Measurements from ENCODE around the gene DKK2. TPM values are rescaled to one million over a fixed set of nuclear protein-coding genes. Genes with fewer than 3 reads are reported as not detected.
"Not testable (repeated sequence)": the region's sequence is repeated elsewhere in the genome, so short reads cannot be mapped to it uniquely, and the experiment has no call there.

The DKK2 gene
- total and polyA plus RNA-seq, 2 donors = 0.85 to 0.91 TPM

DNA sequence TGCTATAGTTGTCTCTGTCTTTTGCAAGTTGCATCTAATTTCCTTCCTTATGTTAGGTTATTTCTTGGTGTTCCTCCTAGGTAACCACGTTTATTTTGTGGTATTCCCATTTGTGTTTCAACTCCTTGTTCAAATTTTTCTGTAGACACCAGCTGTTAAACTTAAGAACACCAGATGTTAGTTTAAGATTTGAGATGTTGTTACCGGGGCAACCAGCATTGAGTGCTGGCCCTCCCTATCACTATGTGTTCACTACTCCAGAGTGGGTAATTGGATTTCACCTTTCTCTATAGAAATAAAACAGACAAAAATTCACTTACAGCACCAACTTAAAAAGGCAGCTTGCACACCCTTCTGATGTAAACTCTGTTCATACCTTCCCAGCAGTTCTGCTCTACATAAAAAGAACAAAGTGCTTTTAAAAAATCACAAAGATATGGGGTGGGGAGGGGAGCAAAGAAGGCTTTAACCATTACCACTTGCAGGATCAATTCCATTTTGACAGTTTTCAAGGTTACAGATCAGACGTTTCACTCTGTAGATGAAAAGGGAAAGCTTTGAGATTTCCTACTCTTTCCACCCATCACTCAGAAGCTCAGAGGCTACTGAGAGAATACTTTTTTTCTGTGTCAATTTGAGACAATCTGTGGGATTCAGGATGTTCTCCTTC lies 82.9 kb downstream of the DKK2 start:
- DNase-seq (ENCODE audit: low read depth in 6 of 9, low spot score in 9 of 9) = no peak
- no peak overlapping the region for H3K27ac ChIP-seq (ENCODE audit: low read depth in 1 of 2, low read length in 1 of 2)
- no peaks in the 10 kb centered on the region for H3K9me3 ChIP-seq (ENCODE audit: control insufficient read depth in 2 of 2, insufficient read depth in 1 of 2, low read length in 1 of 2)
- no peak overlapping the region for H3K4me3 ChIP-seq (ENCODE audit: low read length in 2 of 2)
- no peaks in the 10 kb centered on the region for H3K27me3 ChIP-seq (ENCODE audit: control insufficient read depth in 2 of 2, insufficient read depth in 1 of 2, low read length in 1 of 2)
- WGBS = 66% methylated on average over 3 of the region's 3 CpGs
- no peaks in the 10 kb centered on the region for H3K36me3 ChIP-seq (ENCODE audit: control insufficient read depth in 2 of 2, insufficient read depth in 2 of 2, low read length in 1 of 2)
- no peaks in the 10 kb centered on the region for H3K4me1 ChIP-seq (ENCODE audit: control insufficient read depth in 2 of 2, insufficient read depth in 2 of 2, low read length in 2 of 2)

DNA sequence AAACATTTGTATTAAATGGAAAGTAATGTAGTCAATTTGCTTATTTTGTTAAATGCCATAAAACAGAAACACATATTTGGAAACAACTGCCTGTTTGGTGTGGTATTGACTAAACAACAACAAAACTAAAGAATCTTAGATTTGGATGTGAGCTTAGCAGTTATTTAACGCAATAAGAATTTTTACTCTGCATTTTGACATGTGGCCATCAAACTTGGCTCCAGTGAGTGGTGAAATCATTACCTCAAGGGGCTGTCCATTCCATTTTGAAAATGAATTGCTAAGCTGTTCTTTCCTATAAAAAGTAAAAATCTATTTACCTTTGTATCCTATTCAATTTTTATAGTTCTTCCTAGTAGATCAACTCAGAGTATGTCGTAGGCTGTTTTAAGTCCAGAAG lies 84.2 kb downstream of the DKK2 start:
- H3K27ac ChIP-seq (ENCODE audit: low read depth in 1 of 2, low read length in 1 of 2) = no peak overlapping the region
- no peak overlapping the region for H3K4me3 ChIP-seq (ENCODE audit: low read length in 2 of 2)
- H3K36me3 ChIP-seq (ENCODE audit: control insufficient read depth in 2 of 2, insufficient read depth in 2 of 2, low read length in 1 of 2) = no peaks in the 10 kb centered on the region
- no peaks in the 10 kb centered on the region for H3K27me3 ChIP-seq (ENCODE audit: control insufficient read depth in 2 of 2, insufficient read depth in 1 of 2, low read length in 1 of 2)
- 97% methylated on average over 2 of the region's 2 CpGs for WGBS
- H3K9me3 ChIP-seq (ENCODE audit: control insufficient read depth in 2 of 2, insufficient read depth in 1 of 2, low read length in 1 of 2) = no peaks in the 10 kb centered on the region
- DNase-seq (ENCODE audit: low read depth in 6 of 9, low spot score in 9 of 9) = no peak
- H3K4me1 ChIP-seq (ENCODE audit: control insufficient read depth in 2 of 2, insufficient read depth in 2 of 2, low read length in 2 of 2) = no peaks in the 10 kb centered on the region

DNA sequence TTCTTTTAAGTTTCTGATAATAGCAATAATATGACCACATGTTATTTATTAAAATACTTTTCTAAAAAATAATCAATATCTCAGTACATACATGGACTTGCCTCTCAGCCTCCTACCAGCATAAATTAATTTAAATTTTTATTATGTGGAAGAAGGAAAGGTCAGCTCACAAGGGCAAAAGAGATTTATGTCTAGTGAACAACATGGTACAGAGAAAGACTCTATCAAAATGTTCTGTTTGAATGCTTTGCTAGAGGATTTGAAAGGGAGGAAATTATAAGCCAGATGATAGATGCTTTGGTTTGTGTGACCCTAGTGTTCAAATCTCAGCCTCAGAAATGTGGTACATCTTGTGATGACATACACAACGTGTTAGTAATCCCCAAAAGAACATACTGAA lies 94.3 kb downstream of the DKK2 start:
- H3K9me3 ChIP-seq (ENCODE audit: control insufficient read depth in 2 of 2, insufficient read depth in 1 of 2, low read length in 1 of 2) = no peaks in the 10 kb centered on the region
- H3K4me3 ChIP-seq (ENCODE audit: low read length in 2 of 2) = no peak overlapping the region
- H3K4me1 ChIP-seq (ENCODE audit: control insufficient read depth in 2 of 2, insufficient read depth in 2 of 2, low read length in 2 of 2) = no peaks in the 10 kb centered on the region
- H3K36me3 ChIP-seq (ENCODE audit: control insufficient read depth in 2 of 2, insufficient read depth in 2 of 2, low read length in 1 of 2) = no peaks in the 10 kb centered on the region
- WGBS = 69% methylated on average over 1 of the region's 1 CpG
- H3K27me3 ChIP-seq (ENCODE audit: control insufficient read depth in 2 of 2, insufficient read depth in 1 of 2, low read length in 1 of 2) = no peaks in the 10 kb centered on the region
- DNase-seq (ENCODE audit: low read depth in 6 of 9, low spot score in 9 of 9) = no peak
- H3K27ac ChIP-seq (ENCODE audit: low read depth in 1 of 2, low read length in 1 of 2) = no peak overlapping the region

GRCh38 chr4:106930522-106930921 lies 105.6 kb downstream of the DKK2 start:
- Histone ChIP-seq H3K27me3 (ENCODE audit: control insufficient read depth in 2 of 2, insufficient read depth in 1 of 2, low read length in 1 of 2) (no peaks in the 10 kb centered on the region), H3K36me3 (ENCODE audit: control insufficient read depth in 2 of 2, insufficient read depth in 2 of 2, low read length in 1 of 2) (no peaks in the 10 kb centered on the region), H3K27ac (ENCODE audit: low read depth in 1 of 2, low read length in 1 of 2) (no peak overlapping the region), H3K4me1 (ENCODE audit: control insufficient read depth in 2 of 2, insufficient read depth in 2 of 2, low read length in 2 of 2) (no peaks in the 10 kb centered on the region), H3K9me3 (ENCODE audit: control insufficient read depth in 2 of 2, insufficient read depth in 1 of 2, low read length in 1 of 2) (no peaks in the 10 kb centered on the region), H3K4me3 (ENCODE audit: low read length in 2 of 2) (no peak overlapping the region)
- no peak for DNase-seq (ENCODE audit: low read depth in 6 of 9, low spot score in 9 of 9)
- WGBS = 91% methylated on average over 6 of the region's 6 CpGs

DNA sequence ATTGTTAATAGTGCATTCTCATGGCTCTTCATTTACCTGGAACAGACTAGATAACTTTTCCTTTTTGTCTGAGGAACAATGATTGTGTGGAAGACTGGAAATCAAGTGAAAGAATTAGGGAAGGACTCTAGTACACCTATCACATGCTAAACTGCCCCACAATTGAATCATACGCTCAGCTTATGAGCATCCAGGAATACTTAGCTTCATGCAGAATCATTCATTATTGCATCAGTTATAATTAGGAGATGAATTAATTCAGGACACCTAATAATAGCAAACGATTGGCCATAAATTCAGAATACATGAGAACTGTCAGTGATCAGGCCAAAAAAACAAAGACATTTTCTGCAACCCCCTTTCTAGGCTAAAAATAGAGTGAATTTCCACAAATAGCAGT lies 106.9 kb downstream of the DKK2 start:
- 98% methylated on average over 2 of the region's 2 CpGs for WGBS
- Histone ChIP-seq H3K4me1 (ENCODE audit: control insufficient read depth in 2 of 2, insufficient read depth in 2 of 2, low read length in 2 of 2) (no peaks in the 10 kb centered on the region), H3K27me3 (ENCODE audit: control insufficient read depth in 2 of 2, insufficient read depth in 1 of 2, low read length in 1 of 2) (no peaks in the 10 kb centered on the region)

DNA sequence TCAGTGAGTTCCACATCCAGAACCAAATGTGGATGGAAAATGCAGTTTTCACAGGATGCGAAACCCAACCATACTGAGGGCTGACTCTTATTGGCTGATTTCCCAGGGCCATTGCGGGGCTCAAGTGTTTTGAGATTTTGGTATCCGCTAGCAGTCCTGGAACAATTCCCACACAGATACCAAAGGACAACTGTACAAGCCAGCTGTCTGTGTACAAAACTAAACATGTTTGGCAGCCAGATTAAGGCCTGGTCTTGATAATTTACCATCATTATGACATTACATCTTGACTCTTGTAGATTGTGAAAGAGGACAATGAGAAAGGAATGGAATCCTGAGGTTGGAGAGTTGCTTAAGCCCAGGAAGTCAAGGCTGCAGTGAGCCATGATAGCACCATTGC lies 121.9 kb downstream of the DKK2 start:
- H3K27me3 ChIP-seq (ENCODE audit: control insufficient read depth in 2 of 2, insufficient read depth in 1 of 2, low read length in 1 of 2) = no peaks in the 10 kb centered on the region
- no peak for DNase-seq (ENCODE audit: low read depth in 6 of 9, low spot score in 9 of 9)
- H3K4me3 ChIP-seq (ENCODE audit: low read length in 2 of 2) = no peak overlapping the region
- peaks cover 0 to 2% of the 10 kb centered on the region in 2 donors for H3K9me3 ChIP-seq (ENCODE audit: control insufficient read depth in 2 of 2, insufficient read depth in 1 of 2, low read length in 1 of 2)
- no peak overlapping the region for H3K27ac ChIP-seq (ENCODE audit: low read depth in 1 of 2, low read length in 1 of 2)
- H3K36me3 ChIP-seq (ENCODE audit: control insufficient read depth in 2 of 2, insufficient read depth in 2 of 2, low read length in 1 of 2) = no peaks in the 10 kb centered on the region
- H3K4me1 ChIP-seq (ENCODE audit: control insufficient read depth in 2 of 2, insufficient read depth in 2 of 2, low read length in 2 of 2) = no peaks in the 10 kb centered on the region
- 94% methylated on average over 3 of the region's 3 CpGs for WGBS

More for the DNA sequence above, 106.9 kb downstream of the DKK2 start:
- no peaks in the 10 kb centered on the region for H3K9me3 ChIP-seq (ENCODE audit: control insufficient read depth in 2 of 2, insufficient read depth in 1 of 2, low read length in 1 of 2)
- no peak overlapping the region for H3K4me3 ChIP-seq (ENCODE audit: low read length in 2 of 2)
- H3K27ac ChIP-seq (ENCODE audit: low read depth in 1 of 2, low read length in 1 of 2) = no peak overlapping the region
- H3K36me3 ChIP-seq (ENCODE audit: control insufficient read depth in 2 of 2, insufficient read depth in 2 of 2, low read length in 1 of 2) = no peaks in the 10 kb centered on the region
- DNase-seq (ENCODE audit: low read depth in 6 of 9, low spot score in 9 of 9) = no peak

DNA sequence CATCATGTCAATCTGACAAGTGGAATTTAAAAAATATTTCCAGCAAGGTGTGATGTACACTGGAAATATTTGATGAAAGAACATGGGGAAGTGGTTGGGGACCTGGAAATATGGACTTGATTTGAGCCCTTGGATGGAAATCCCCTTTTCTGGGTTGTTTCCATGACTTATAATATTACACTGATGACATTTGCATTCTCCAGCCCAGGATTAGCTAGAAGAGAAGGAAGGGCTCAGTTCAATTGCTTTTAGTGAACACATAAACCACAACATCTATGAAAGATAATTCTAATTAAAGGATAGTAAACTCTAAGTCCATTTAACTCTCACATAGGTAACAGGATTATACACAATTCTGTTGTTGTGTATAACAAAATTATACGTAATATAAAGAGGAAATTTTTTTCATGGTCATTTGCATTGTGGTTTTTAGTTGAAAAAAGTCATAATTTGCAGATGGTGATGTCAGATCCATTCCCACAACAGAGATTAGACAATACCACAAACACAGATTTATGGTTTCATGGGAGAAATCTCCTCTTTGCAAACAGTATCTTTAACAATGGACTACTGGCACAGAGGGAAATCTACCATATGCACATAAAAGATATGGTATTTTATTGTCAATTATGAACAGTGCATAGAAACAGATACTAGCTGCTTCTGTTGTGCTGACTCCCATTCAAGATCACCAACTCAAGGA lies 126.5 kb downstream of the DKK2 start:
- Histone ChIP-seq H3K4me1 (ENCODE audit: control insufficient read depth in 2 of 2, insufficient read depth in 2 of 2, low read length in 2 of 2) (no peaks in the 10 kb centered on the region), H3K4me3 (ENCODE audit: low read length in 2 of 2) (no peak overlapping the region), H3K27me3 (ENCODE audit: control insufficient read depth in 2 of 2, insufficient read depth in 1 of 2, low read length in 1 of 2) (no peaks in the 10 kb centered on the region), H3K36me3 (ENCODE audit: control insufficient read depth in 2 of 2, insufficient read depth in 2 of 2, low read length in 1 of 2) (no peaks in the 10 kb centered on the region), H3K27ac (ENCODE audit: low read depth in 1 of 2, low read length in 1 of 2) (no peak overlapping the region), H3K9me3 (ENCODE audit: control insufficient read depth in 2 of 2, insufficient read depth in 1 of 2, low read length in 1 of 2) (no peaks in the 10 kb centered on the region)
- no peak for DNase-seq (ENCODE audit: low read depth in 6 of 9, low spot score in 9 of 9)
- 75% methylated on average over 1 of the region's 1 CpG for WGBS

GRCh38 chr4:106908049-106908448 lies 128.1 kb downstream of the DKK2 start:
- not testable (repeated sequence) for DNase-seq (ENCODE audit: low read depth in 6 of 9, low spot score in 9 of 9); H3K36me3 ChIP-seq (ENCODE audit: control insufficient read depth in 2 of 2, insufficient read depth in 2 of 2, low read length in 1 of 2); H3K4me3 ChIP-seq (ENCODE audit: low read length in 2 of 2); H3K9me3 ChIP-seq (ENCODE audit: control insufficient read depth in 2 of 2, insufficient read depth in 1 of 2, low read length in 1 of 2); H3K4me1 ChIP-seq (ENCODE audit: control insufficient read depth in 2 of 2, insufficient read depth in 2 of 2, low read length in 2 of 2); H3K27ac ChIP-seq (ENCODE audit: low read depth in 1 of 2, low read length in 1 of 2); H3K27me3 ChIP-seq (ENCODE audit: control insufficient read depth in 2 of 2, insufficient read depth in 1 of 2, low read length in 1 of 2)
- WGBS = 96% methylated on average over 11 of the region's 11 CpGs

DNA sequence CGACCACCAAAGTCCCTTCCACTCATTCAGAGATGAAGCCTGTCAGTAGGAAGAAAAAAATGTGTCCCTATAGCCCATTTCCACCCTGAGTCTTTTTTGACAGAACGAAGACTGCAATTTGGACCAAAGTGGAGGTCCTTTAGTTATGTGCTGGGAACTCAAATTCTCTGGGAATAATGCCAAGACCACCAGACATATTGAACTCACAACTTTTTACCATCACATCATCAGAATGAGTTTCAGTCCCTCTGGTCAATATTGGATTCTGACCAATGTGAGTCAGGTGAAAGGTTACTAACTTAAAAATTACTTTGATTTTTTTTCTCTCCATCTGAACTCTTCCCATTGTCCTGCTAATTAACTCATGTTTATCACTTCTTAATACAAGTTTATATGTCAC lies 128.9 kb downstream of the DKK2 start:
- Histone ChIP-seq H3K9me3 (ENCODE audit: control insufficient read depth in 2 of 2, insufficient read depth in 1 of 2, low read length in 1 of 2) (no peaks in the 10 kb centered on the region), H3K27me3 (ENCODE audit: control insufficient read depth in 2 of 2, insufficient read depth in 1 of 2, low read length in 1 of 2) (no peaks in the 10 kb centered on the region), H3K4me1 (ENCODE audit: control insufficient read depth in 2 of 2, insufficient read depth in 2 of 2, low read length in 2 of 2) (no peaks in the 10 kb centered on the region), H3K27ac (ENCODE audit: low read depth in 1 of 2, low read length in 1 of 2) (no peak overlapping the region), H3K36me3 (ENCODE audit: control insufficient read depth in 2 of 2, insufficient read depth in 2 of 2, low read length in 1 of 2) (no peaks in the 10 kb centered on the region), H3K4me3 (ENCODE audit: low read length in 2 of 2) (no peak overlapping the region)
- 86% methylated on average over 2 of the region's 2 CpGs for WGBS
- no peak for DNase-seq (ENCODE audit: low read depth in 6 of 9, low spot score in 9 of 9)

Data from thymus (tissue), 11 donors.